22Rv1 (cell line): ENCODE measurements around the gene RASL10A.

Source experiments
- H3K27ac ChIP-seq: fragments of 450-650 bp; 2 replicates; pipeline ENCODE4 v1.5.1; 2017
- ZFX ChIP-seq: fragments of 450-650 bp; IDR thresholded peaks from 2 replicates; pipeline ENCODE4 v1.6.1; 2017; ENCODE audit warnings: antibody characterized with exemption, borderline replicate concordance
- TF ChIP-seq, protein P1 (sequence below): fragments of 450-650 bp; IDR thresholded peaks from 2 replicates; pipeline ENCODE4 v1.5.1; 2017; ENCODE audit warnings: mild to moderate bottlenecking

Gene RASL10A

DNA sequence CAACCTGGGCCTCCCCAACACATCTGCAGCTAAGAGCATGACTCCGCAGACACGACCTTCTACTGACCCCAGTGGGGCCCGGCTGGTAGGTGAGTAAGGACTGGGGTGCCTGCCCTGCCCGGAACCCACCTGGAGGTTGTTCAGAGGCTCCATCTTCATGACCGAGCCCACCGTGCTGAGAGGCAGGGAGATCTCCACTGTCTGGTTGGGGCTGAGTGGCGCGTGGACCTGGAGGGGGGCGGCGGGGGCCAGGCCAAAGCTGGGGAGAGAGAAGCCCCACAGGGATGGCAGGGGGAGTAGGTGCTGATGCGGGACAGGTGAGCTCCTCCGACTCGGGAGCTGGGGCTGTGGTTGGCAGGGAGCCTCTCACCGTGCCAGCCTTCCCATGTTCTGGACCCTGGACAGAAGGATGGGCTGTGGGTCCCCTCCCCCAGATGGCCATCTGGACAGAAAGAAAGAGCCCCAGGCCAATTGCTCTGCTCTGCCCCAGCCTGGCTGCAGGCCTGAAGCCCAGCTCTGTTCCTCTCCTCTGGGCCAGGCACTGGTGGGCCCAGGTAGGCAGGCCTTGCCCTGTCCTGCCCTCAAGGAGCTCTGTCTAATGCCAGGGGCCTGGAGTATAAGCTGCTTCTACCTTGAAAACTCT, 16.3 kb upstream of the RASL10A start:
- TF ChIP-seq, protein P1, sequence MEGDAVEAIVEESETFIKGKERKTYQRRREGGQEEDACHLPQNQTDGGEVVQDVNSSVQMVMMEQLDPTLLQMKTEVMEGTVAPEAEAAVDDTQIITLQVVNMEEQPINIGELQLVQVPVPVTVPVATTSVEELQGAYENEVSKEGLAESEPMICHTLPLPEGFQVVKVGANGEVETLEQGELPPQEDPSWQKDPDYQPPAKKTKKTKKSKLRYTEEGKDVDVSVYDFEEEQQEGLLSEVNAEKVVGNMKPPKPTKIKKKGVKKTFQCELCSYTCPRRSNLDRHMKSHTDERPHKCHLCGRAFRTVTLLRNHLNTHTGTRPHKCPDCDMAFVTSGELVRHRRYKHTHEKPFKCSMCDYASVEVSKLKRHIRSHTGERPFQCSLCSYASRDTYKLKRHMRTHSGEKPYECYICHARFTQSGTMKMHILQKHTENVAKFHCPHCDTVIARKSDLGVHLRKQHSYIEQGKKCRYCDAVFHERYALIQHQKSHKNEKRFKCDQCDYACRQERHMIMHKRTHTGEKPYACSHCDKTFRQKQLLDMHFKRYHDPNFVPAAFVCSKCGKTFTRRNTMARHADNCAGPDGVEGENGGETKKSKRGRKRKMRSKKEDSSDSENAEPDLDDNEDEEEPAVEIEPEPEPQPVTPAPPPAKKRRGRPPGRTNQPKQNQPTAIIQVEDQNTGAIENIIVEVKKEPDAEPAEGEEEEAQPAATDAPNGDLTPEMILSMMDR, result no peak
- TF ChIP-seq ZFX, result no peak
- no peak overlapping the region for H3K27ac ChIP-seq

DNA sequence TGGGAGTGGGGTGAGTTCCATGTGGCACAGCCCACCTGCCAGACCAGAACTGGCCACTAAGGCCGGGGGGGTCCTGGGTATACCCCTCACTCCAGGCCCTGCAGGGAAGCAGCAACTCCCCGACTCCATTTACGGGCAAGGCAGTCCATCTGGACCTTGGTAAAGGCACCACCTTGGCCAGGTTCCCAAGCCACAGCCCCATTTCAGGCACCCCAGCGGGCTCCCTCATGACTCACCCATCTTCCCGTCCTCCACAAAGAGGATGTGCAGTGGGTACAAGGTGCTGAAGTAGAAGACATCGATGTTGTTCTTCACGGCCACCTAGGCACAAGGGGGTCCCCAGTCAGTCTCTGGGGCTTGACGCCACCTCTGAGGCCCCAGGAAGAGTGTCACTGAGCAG, 15.7 kb upstream of the RASL10A start:
- TF ChIP-seq ZFX, result no peak
- TF ChIP-seq, protein P1, result no peak
- no peak overlapping the region for H3K27ac ChIP-seq

DNA sequence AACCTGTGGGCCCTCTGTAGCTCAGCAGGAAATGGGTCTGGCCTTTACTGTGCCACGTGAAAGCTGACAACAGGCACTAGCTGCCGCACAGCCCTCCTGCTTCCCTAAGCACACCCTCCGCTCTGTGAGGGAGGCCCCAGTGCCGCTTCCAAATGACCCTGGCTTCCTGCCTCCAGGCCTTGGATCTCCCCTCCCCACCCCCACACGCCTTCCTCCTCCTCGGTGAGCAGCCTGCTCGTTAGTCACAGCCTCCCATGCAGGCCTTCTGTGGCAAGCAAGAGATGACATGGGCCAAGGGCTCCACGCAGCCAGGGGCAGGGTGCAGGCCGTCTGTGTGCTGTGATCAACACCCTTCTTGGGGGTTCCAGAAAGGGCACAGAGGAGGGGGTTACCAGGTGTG, 15.3 kb upstream of the RASL10A start:
- no peak for TF ChIP-seq ZFX
- TF ChIP-seq, protein P1, result no peak
- H3K27ac ChIP-seq, result no peak overlapping the region

DNA sequence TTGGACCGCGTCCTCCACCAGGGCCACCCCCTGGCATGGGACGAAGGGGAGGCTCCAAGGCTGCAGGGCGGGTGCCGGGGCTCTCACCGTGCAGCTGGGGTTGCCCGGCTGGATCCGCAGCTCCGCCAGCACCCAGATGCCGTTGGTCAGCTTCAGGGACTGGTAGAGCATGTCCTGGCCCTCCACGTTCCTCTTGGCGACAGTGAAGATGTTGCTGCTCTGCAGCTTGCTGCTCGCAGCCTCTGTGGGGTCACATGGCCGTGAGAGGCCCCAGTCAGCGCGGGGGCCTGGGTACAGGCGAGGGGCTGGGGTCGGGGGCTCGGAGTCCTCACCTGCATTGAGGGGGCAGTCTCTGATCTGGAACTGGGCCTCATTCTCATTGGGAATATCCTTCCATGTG, 14.8 kb upstream of the RASL10A start:
- no peak overlapping the region for H3K27ac ChIP-seq
- TF ChIP-seq ZFX, result no peak
- TF ChIP-seq, protein P1, result no peak

DNA sequence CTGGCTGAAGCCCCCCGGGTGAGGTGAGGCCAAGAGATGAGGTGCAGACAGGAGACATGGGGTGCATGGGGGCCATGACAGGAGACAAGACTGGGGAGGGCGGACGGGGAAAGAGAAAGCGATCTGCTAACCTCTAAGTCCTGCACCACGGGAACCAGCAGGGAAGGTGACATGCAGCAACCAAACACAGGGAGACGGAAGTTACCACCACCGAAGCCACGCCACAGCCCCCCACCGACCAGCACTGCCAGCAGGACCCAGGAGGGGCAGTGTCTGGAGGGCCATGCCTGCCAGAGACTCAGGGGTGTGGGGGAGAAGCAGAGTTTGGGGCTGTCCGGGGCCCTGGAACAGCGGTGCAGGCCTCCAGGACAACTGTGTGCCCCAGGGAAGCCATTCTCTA, 14.1 kb upstream of the RASL10A start:
- TF ChIP-seq, protein P1, result no peak
- TF ChIP-seq ZFX, result no peak
- H3K27ac ChIP-seq, result no peak overlapping the region

DNA sequence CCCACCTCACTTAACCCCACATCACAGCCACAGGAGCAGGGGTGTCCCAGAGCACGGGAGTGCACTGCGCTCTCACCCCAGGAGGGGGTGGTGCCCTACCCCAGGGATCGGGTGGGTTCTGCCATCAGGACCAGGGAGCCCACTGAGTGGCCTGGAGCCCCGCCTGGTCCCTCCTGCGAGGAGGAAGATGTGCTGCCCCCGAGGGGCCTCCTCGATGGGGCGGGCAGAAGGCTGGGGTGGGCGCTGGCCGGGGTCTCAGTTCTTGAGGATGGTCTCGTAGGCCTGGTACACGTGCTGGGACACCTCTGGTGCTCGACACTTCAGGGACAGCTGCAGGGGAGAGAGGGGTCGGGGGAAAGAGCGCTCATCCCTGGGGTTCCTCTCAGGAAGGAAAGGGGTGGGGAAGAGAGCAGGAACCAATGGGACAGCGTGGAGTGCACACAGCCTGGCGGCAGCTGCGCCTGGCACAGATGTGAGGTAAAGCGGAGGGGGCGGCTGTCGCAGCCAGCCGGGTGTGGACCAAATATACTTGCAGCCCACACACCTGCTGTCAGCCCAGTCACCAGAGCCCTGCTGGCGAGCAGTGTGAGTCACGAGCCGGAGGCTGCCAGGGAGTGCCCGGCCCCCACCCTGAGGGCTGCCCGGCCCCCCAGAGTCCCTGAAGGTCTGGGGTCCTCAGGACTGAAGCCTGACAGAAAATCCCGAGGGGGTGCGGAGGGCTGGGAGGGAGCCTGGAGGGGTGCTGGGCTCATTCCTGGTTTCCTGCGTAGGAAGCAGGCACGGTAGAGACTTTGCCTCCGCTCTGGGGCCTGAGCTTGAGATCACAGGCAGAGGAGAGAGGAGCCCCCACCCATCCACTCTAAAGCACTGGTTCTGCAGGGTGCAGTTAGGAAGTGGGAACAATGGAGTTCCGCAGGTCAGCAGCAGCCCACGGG, 13.3 kb upstream of the RASL10A start:
- no peak overlapping the region for H3K27ac ChIP-seq
- no peak for TF ChIP-seq ZFX
- TF ChIP-seq, protein P1, result no peak

DNA sequence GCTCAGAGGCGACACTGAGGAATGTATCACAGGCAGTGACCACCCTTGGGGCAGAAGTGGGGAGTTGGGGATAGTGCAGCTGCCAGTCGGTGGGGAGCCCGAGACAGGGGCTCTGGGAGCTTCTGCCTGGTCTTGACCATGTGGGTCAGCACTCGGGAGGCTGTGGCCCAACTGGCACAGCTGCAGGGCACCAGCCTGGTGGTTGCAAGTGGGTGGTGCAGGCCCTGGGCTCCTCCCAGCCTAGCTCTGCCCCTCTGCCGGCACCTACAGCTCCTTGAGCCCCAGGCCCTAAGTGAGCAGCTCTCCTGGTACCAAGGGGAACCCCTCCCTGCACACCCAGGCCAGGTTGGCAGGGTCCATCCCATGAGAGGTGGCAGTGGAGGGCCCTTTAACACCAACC, 12.6 kb upstream of the RASL10A start:
- TF ChIP-seq, protein P1, result no peak
- TF ChIP-seq ZFX, result no peak
- no peak overlapping the region for H3K27ac ChIP-seq
